Body of pancreas (tissue), 4 donors: ENCODE measurements around the gene CAAP1. TPM values are rescaled to one million over a fixed set of nuclear protein-coding genes. Genes with fewer than 3 reads are reported as not detected.

Experiments
- ATAC-seq: fragments of 150-250 bp; one replicate; pipeline ENCODE4 v1.9.1; 2016
- DNase-seq, 4 donors: peaks; one replicate each; pipeline ENCODE4 v3.0.0-alpha.2; 2019
- H3K27ac ChIP-seq, 4 donors: fragments of 200-600 bp; sonication (generic); 1 replicate in 3 of 4; 2 replicates in 1 of 4; pipeline versions ENCODE4 v1.5.1 to v1.6.1; 2016 to 2019; ENCODE audit warnings: mild to moderate bottlenecking in 1 of 4, mixed read lengths in 1 of 4, moderate library complexity in 1 of 4
- H3K27me3 ChIP-seq, 2 donors: fragments of 200-600 bp; sonication (generic); one replicate each; pipeline ENCODE4 v1.6.0; 2016; ENCODE audit warnings: mild to moderate bottlenecking in 1 of 2
- H3K36me3 ChIP-seq, 2 donors: fragments of 200-600 bp; sonication (generic); replicated peaks in 1 of 2; 2 replicates each; pipeline ENCODE4 v1.5.1; 2016; ENCODE audit warnings: low read depth in 2 of 2; ENCODE audit not compliant: insufficient read depth in 1 of 2
- H3K4me1 ChIP-seq: fragments of 200-600 bp; sonication (generic); one replicate; pipeline ENCODE4 v1.6.0; 2016
- H3K4me3 ChIP-seq, 2 donors: fragments of 200-600 bp; sonication (generic); 1 replicate in 1 of 2; 2 replicates in 1 of 2; pipeline ENCODE4 v1.5.1; 2016 to 2019
- H3K9me3 ChIP-seq, 3 donors: fragments of 200-600 bp; sonication (generic); 1 replicate in 2 of 3; 2 replicates in 1 of 3; pipeline ENCODE4 v1.5.1; 2016
- POLR2A ChIP-seq, 3 donors: fragments of 450-650 bp; IDR thresholded peaks; one replicate each; pipeline ENCODE4 v1.6.1; 2016; ENCODE audit warnings: antibody characterized with exemption in 3 of 3, mild to moderate bottlenecking in 2 of 3
- WGBS, 2 donors: methylation state at CpG; one replicate each; pipeline ENCODE4 v1.1.5; 2017; 5-methylcytosine and 5-hydroxymethylcytosine counted together
- intact Hi-C: fragments of 100-400 bp; cut with DNase I; formaldehyde crosslinking; loops from one replicate; pipeline ENCODE4 v1.15.1; 2023
- total RNA-seq, 2 donors: library from RNA; depleted of rRNA; stranded (reverse); fragments of >200 nt; gene quantifications; one replicate each; pipeline ENCODE4 v1.1.0, GENCODE V29; 2016
- TF ChIP-seq, protein P1 (sequence below), 7 experiments: fragments of 450-650 bp in 4 of 7; fragments of 200-600 bp in 3 of 7; sonication (generic) in 3 of 7; IDR thresholded peaks; one replicate each; pipeline ENCODE4 v1.5.1; 2016 to 2019; ENCODE audit warnings: antibody characterized with exemption in 7 of 7

The CAAP1 gene, protein sequence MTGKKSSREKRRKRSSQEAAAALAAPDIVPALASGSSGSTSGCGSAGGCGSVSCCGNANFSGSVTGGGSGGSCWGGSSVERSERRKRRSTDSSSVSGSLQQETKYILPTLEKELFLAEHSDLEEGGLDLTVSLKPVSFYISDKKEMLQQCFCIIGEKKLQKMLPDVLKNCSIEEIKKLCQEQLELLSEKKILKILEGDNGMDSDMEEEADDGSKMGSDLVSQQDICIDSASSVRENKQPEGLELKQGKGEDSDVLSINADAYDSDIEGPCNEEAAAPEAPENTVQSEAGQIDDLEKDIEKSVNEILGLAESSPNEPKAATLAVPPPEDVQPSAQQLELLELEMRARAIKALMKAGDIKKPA
- total RNA-seq: 10 to 100 TPM; 14.0 to 26.7 TPM

- Histone ChIP-seq H3K27me3 (no peaks in the 10 kb centered on the region), H3K36me3 (no peaks in the 10 kb centered on the region), H3K4me3 (peak within 1 kb of the TSS; percentile 58 to 94), H3K9me3 (no peaks in the 10 kb centered on the region), H3K27ac (peak within 1 kb of the TSS; percentile 85 to 99 (median 94)), H3K4me1 (peaks cover 32% of the 10 kb centered on the region)
- intact Hi-C loops: no loop called here
- peak; percentile 79 to 95 (median 93) for TF ChIP-seq POLR2A (IDR thresholded peaks at IDR 0.05)
- TF ChIP-seq, protein P1, sequence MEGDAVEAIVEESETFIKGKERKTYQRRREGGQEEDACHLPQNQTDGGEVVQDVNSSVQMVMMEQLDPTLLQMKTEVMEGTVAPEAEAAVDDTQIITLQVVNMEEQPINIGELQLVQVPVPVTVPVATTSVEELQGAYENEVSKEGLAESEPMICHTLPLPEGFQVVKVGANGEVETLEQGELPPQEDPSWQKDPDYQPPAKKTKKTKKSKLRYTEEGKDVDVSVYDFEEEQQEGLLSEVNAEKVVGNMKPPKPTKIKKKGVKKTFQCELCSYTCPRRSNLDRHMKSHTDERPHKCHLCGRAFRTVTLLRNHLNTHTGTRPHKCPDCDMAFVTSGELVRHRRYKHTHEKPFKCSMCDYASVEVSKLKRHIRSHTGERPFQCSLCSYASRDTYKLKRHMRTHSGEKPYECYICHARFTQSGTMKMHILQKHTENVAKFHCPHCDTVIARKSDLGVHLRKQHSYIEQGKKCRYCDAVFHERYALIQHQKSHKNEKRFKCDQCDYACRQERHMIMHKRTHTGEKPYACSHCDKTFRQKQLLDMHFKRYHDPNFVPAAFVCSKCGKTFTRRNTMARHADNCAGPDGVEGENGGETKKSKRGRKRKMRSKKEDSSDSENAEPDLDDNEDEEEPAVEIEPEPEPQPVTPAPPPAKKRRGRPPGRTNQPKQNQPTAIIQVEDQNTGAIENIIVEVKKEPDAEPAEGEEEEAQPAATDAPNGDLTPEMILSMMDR (IDR thresholded peaks at IDR 0.05): peak in 6 of 7 experiments; percentile 17 to 55 (median 46)
- ATAC-seq (peak; percentile 98), DNase-seq (peak; percentile 94 to 95 (median 94))
- WGBS, 2 donors: 0% methylated on average over 25 to 70 of the region's 70 CpGs
Measured at GRCh38 chr9:26892251-26893029, at the start of gene CAAP1. CAAP1 (minus strand) TSS chr9:26892802; CDS start chr9:26892715, 87 bp downstream.

GRCh38 chr9:26940779-26941178 lies 48.2 kb upstream of the CAAP1 start:
- WGBS, 2 donors: 86 to 94% methylated on average over 1 of the region's 1 CpG
- H3K27ac ChIP-seq: no peak overlapping the region
- intact Hi-C loops: no loop called here
- peaks cover 0 to 7% (median 0%) of the 10 kb centered on the region in 3 donors for H3K9me3 ChIP-seq
- no peaks in the 10 kb centered on the region for H3K27me3 ChIP-seq
- DNase-seq: no peak
- TF ChIP-seq, protein P1 (IDR thresholded peaks at IDR 0.05): no peak
- TF ChIP-seq POLR2A (IDR thresholded peaks at IDR 0.05): no peak
- H3K4me1 ChIP-seq: peaks cover 17% of the 10 kb centered on the region
- H3K4me3 ChIP-seq: no peak overlapping the region
- no peaks in the 10 kb centered on the region for H3K36me3 ChIP-seq
- no peak for ATAC-seq

DNA sequence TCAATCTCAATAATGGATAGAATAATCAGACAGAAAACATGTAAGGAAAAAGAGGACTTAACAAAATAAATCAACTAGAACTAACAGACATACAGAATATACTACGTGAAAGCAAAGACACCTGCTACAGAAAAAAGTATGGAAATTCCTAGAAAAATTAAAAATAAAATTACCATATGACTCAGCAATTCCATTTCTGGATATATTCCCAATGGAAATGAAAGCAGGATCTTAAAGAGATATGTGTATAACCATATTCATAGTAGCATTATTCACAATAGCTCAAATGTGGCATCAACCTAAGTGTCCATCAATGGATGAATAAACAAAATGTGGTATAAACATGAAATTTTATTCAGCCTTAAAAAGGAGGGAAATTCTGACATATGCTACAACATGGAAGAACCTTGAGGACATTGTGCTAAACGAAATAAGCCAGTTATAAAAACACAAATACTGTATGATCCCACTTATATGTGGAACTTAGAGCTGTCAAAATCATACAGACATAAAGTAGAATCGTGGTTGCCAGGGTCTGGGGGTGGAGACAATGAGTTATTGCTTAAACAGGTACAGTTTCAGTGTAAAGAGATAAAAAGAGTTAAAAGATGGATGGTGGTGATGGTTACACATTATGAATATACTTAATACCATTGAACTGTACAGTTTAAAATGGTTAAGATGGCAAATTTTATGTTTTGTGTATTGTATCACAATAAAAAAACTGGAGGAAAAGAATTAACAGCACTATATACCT lies 47.5 kb upstream of the CAAP1 start:
- TF ChIP-seq, protein P1 (IDR thresholded peaks at IDR 0.05): no peak
- no peak for TF ChIP-seq POLR2A (IDR thresholded peaks at IDR 0.05)
- ATAC-seq (no peak), DNase-seq (no peak)
- Histone ChIP-seq H3K4me1 (peaks cover 16% of the 10 kb centered on the region), H3K4me3 (no peak overlapping the region), H3K9me3 (peaks cover 0 to 7% (median 0%) of the 10 kb centered on the region in 3 donors), H3K27ac (no peak overlapping the region), H3K36me3 (no peaks in the 10 kb centered on the region), H3K27me3 (no peaks in the 10 kb centered on the region)
- intact Hi-C loops: no loop called here
- WGBS, 2 donors: 76 to 82% methylated on average over 3 of the region's 3 CpGs

DNA sequence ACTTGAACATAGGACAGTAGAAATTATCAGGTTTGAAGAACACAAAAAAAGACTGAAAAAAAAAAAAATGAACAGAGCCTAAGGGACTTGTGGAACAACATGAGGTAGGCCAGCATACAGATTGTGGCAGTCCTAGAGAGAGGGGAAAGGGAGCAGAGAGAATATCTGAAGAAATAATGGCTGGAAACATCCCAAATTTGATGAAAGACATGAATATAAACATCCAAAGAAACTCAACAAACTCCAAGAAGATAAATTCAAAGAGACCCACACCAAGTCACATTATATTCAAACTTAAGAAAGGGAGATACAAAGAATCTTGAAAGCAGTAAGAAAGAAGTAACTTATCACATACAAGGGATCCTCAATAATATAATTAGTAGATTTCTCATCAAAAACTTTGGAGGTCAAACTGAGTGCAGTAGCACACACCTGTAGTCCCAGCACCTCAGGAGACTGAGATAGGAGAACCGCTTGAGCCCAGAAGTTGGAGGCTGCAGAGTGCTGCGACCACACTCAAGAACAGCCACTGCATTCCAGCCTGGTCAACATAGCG lies 45.3 kb upstream of the CAAP1 start:
- TF ChIP-seq, protein P1 (IDR thresholded peaks at IDR 0.05): no peak
- TF ChIP-seq POLR2A (IDR thresholded peaks at IDR 0.05): no peak
- ATAC-seq: no peak
- H3K27ac ChIP-seq: no peak overlapping the region
- 88 to 98% methylated on average over 3 of the region's 3 CpGs for WGBS, 2 donors
- intact Hi-C loops: no loop called here
- H3K4me3 ChIP-seq: no peak overlapping the region
- no peak for DNase-seq
- no peaks in the 10 kb centered on the region for H3K27me3 ChIP-seq
- H3K4me1 ChIP-seq: peaks cover 8% of the 10 kb centered on the region
- no peaks in the 10 kb centered on the region for H3K36me3 ChIP-seq
- H3K9me3 ChIP-seq: peaks cover 0 to 7% (median 0%) of the 10 kb centered on the region in 3 donors
